Measurements from ENCODE around the gene UBL3.

DNA sequence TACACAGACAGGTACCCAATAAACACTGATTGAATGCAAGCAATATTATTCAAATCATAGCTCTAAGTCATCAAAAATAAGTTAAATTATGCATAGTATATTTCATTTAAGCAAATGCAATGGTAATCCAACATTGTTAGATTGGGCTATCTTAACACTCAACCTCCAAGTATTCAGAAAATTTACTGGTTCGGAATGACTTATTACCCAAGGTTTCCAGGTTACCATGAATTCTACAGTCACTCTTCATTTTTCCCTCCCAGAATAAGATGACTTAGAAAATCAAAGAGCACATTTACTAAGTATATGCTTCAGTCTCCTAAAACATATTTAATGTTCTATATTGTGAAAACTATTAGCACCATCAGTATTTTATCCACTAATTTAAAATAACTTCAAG lies 6.0 kb downstream of the UBL3 start:
- TF ChIP-seq, protein P1, sequence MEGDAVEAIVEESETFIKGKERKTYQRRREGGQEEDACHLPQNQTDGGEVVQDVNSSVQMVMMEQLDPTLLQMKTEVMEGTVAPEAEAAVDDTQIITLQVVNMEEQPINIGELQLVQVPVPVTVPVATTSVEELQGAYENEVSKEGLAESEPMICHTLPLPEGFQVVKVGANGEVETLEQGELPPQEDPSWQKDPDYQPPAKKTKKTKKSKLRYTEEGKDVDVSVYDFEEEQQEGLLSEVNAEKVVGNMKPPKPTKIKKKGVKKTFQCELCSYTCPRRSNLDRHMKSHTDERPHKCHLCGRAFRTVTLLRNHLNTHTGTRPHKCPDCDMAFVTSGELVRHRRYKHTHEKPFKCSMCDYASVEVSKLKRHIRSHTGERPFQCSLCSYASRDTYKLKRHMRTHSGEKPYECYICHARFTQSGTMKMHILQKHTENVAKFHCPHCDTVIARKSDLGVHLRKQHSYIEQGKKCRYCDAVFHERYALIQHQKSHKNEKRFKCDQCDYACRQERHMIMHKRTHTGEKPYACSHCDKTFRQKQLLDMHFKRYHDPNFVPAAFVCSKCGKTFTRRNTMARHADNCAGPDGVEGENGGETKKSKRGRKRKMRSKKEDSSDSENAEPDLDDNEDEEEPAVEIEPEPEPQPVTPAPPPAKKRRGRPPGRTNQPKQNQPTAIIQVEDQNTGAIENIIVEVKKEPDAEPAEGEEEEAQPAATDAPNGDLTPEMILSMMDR (conservative IDR thresholded peaks at IDR 0.05; ENCODE audit: low read depth, low read length), result no peak
- TF ChIP-seq EZH2 (IDR thresholded peaks at IDR 0.05; ENCODE audit: borderline replicate concordance, low read depth, low read length, poor library complexity, severe bottlenecking), result no peak

Measured in A673 (cell line).